Large intestine (tissue), 3 donors: ENCODE results near the gene VARS2. TPM values are rescaled to one million over a fixed set of nuclear protein-coding genes. Genes with fewer than 3 reads are reported as not detected.

Experiments
- DNase-seq, 2 donors: peaks; one replicate each; pipeline versions ENCODE4 v3.0.0 to v3.0.0-alpha.2; 2013
- H3K27ac ChIP-seq: one replicate; pipeline ENCODE4 v1.5.1; 2013; ENCODE audit warnings: low read length
- H3K27me3 ChIP-seq: 2 replicates; pipeline ENCODE4 v1.6.1; 2013; ENCODE audit warnings: low read length; ENCODE audit not compliant: control insufficient read depth, insufficient read depth
- H3K36me3 ChIP-seq: 2 replicates; pipeline ENCODE4 v1.6.1; 2013; ENCODE audit warnings: low read length; ENCODE audit not compliant: control insufficient read depth, insufficient read depth
- H3K4me1 ChIP-seq: one replicate; pipeline ENCODE4 v1.6.1; 2013; ENCODE audit warnings: low read length; ENCODE audit not compliant: control insufficient read depth, insufficient read depth
- H3K4me3 ChIP-seq: one replicate; pipeline ENCODE4 v1.5.1; 2013; ENCODE audit warnings: low read length
- H3K9me3 ChIP-seq: one replicate; pipeline ENCODE4 v1.6.1; 2013; ENCODE audit warnings: mild to moderate bottlenecking, low read depth, low read length, moderate library complexity; ENCODE audit not compliant: control insufficient read depth
- WGBS: methylation state at CpG from one replicate; pipeline ENCODE4 v1.1.5; 2013; ENCODE audit warnings: low lambda C conversion rate; ENCODE audit not compliant: insufficient coverage; 5-methylcytosine and 5-hydroxymethylcytosine counted together
- polyA plus RNA-seq: library from polyadenylated mRNA; unstranded; fragments of 120-200 nt; gene quantifications from one replicate; pipeline ENCODE4 v1.2.1, GENCODE V29; 2013

VARS2 gene
- polyA plus RNA-seq, 1 donor = 43.5 TPM

DNA sequence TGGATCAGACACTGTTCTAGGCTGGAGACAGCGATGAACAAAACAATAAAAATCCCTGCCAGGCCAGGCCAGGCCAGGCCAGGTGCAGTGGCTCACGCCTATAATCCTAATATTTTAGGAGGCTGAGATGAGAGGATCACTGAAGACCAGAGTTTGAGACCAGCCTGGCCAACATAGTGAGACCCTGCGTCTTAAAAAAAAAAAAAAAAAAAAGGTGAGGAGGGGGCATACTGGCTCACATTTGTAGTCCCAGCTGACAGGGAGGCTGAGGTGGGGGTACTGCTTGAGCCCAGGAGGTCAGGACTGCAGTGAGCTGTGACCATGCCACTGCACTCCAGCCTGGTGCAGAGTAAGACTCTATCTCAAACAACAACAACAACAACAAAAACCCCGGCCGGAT, 31.2 kb downstream of the VARS2 start:
- Histone ChIP-seq H3K36me3 (no peaks in the 10 kb centered on the region), H3K4me3 (no peak overlapping the region), H3K27ac (no peak overlapping the region), H3K27me3 (peaks cover 14% of the 10 kb centered on the region), H3K4me1 (peaks cover 13% of the 10 kb centered on the region), H3K9me3 (no peaks in the 10 kb centered on the region)
- no CpG with 5 or more reads among the region's 5 CpGs for WGBS
- DNase-seq = no peak

GRCh38 chr6:30947231-30947630, 33.2 kb downstream of the VARS2 start:
- Histone ChIP-seq H3K4me1 (peaks cover 9% of the 10 kb centered on the region), H3K27ac (no peak overlapping the region)

DNA sequence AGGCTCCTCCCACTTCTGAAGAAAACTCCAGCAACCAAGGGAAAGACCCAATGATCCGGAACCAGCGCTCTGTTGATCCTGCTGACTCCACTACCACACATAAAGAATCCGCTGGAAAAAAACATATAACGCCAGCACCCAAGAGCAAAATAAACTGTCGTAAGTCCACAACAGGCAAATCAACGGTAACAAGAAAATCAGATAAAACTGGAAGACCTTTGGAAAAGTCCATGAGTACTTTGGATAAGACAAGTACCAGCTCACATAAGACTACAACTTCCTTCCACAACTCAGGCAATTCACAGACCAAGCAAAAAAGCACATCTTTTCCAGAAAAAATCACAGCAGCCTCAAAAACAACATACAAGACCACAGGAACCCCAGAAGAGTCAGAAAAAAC, 34.8 kb downstream of the VARS2 start:
- WGBS = no CpG with 5 or more reads among the region's 6 CpGs
- H3K4me3 ChIP-seq = no peak overlapping the region
- H3K4me1 ChIP-seq = no peaks in the 10 kb centered on the region
- H3K27me3 ChIP-seq = peaks cover 26% of the 10 kb centered on the region
- no peak overlapping the region for H3K27ac ChIP-seq
- peak; percentile 33 to 62 for DNase-seq
- no peaks in the 10 kb centered on the region for H3K36me3 ChIP-seq
- no peaks in the 10 kb centered on the region for H3K9me3 ChIP-seq

More at GRCh38 chr6:30947231-30947630, 33.2 kb downstream of the VARS2 start:
- peaks cover 22% of the 10 kb centered on the region for H3K27me3 ChIP-seq
- WGBS = 40% methylated on average over 1 of the region's 4 CpGs
- H3K4me3 ChIP-seq = no peak overlapping the region
- DNase-seq = no peak
- no peaks in the 10 kb centered on the region for H3K36me3 ChIP-seq
- no peaks in the 10 kb centered on the region for H3K9me3 ChIP-seq

GRCh38 chr6:30951907-30952469, 38.0 kb downstream of the VARS2 start:
- Histone ChIP-seq H3K9me3 (no peaks in the 10 kb centered on the region), H3K36me3 (no peaks in the 10 kb centered on the region), H3K27ac (no peak overlapping the region), H3K4me1 (peaks cover 11% of the 10 kb centered on the region), H3K4me3 (no peak overlapping the region), H3K27me3 (peaks cover 39% of the 10 kb centered on the region)
- WGBS = no CpG with 5 or more reads among the region's 5 CpGs
- DNase-seq = no peak

- 100% methylated on average over 1 of the region's 9 CpGs for WGBS
- Histone ChIP-seq H3K27ac (no peak overlapping the region), H3K27me3 (peaks cover 39% of the 10 kb centered on the region), H3K4me1 (peaks cover 11% of the 10 kb centered on the region), H3K36me3 (no peaks in the 10 kb centered on the region), H3K9me3 (no peaks in the 10 kb centered on the region), H3K4me3 (peak overlapping the region; percentile 52)
- peak in 1 of 2 donors; percentile 16 for DNase-seq
Measured at GRCh38 chr6:30954631-30955366, 40.8 kb downstream of the VARS2 start.

DNA sequence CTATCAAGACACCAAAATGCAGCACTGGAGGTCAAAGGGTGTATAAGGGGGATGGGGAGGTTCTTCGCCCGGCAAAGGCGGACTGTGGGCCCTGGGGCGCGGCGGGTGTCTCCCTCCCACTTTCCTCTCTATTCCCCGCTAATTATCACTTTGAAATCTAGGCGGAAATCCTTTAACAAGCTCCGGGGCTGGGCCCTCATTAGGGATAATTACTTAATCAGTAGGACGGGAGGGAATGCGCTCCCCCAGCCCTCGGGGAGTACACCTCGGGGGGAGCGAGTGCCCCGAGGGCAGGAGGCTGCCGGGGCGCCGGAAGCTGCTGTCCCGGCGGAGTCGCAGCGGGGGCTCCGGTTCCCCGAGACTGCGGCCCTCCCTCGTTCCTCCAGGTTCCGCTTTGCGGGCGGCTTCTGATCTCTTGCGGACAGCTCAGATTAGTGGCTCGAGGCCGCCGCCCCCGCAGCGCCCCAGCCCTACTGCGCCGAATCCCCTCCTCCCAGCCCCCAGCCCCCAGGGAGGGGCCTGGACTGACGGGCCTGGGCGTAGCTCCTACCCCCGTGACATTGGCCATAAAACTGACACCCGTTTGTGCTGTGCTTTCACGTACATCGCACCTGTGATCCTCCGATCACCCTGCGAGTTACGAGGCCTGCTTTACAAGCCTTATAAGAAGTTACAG, 41.5 kb downstream of the VARS2 start:
- H3K9me3 ChIP-seq = no peaks in the 10 kb centered on the region
- H3K4me3 ChIP-seq = peak overlapping the region; percentile 52
- DNase-seq = peak; percentile 75 to 91
- no peaks in the 10 kb centered on the region for H3K36me3 ChIP-seq
- H3K27ac ChIP-seq = no peak overlapping the region
- H3K27me3 ChIP-seq = peaks cover 42% of the 10 kb centered on the region
- WGBS = no CpG with 5 or more reads among the region's 46 CpGs
- peaks cover 11% of the 10 kb centered on the region for H3K4me1 ChIP-seq

- H3K36me3 ChIP-seq = no peaks in the 10 kb centered on the region
- H3K4me3 ChIP-seq = no peak overlapping the region
- no peak overlapping the region for H3K27ac ChIP-seq
- no peak for DNase-seq
- H3K9me3 ChIP-seq = no peaks in the 10 kb centered on the region
- H3K4me1 ChIP-seq = peaks cover 11% of the 10 kb centered on the region
- 80% methylated on average over 1 of the region's 2 CpGs for WGBS
- H3K27me3 ChIP-seq = peaks cover 39% of the 10 kb centered on the region
Measured at GRCh38 chr6:30957716-30958115, 43.7 kb downstream of the VARS2 start.

DNA sequence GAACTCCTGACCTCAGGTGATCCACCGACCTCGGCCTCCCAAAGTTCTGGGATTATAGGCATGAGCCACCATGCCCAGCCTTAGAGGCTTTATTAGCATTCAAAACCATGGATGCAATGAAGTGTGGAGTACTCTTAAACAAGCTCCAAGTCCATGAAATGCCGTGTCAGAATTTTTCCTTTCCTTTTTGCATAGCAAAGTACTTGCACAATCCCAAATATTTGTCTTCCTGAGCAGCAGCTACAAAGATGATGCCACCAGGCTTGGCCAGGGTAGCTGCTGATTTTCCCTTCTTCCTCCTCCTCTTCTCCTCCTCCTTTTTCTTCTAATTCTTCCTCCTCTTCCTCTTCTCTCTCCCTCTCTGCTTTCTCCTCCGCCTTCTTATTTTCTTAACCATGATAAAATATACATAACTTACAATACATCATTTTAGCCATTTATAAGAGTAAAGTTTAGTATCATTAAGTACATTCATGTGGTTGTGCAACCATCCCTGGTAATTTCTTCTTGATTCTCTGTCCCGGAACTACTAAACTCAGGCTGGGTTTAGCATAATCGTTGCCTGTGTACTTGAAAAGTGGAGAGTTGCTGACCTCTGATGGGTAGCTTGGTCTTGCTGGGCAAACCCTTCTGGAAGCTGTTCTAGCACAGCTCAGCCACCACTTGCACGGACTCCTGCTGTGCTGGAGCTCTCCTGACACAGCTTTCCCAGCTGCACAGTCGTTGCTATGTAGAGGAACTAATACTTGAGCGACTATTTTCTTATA, 47.1 kb downstream of the VARS2 start:
- peaks cover 4% of the 10 kb centered on the region for H3K4me1 ChIP-seq
- H3K36me3 ChIP-seq = no peaks in the 10 kb centered on the region
- H3K27ac ChIP-seq = no peak overlapping the region
- peaks cover 31% of the 10 kb centered on the region for H3K27me3 ChIP-seq
- WGBS = 89% methylated on average over 1 of the region's 9 CpGs
- no peaks in the 10 kb centered on the region for H3K9me3 ChIP-seq
- no peak overlapping the region for H3K4me3 ChIP-seq
- no peak for DNase-seq

DNA sequence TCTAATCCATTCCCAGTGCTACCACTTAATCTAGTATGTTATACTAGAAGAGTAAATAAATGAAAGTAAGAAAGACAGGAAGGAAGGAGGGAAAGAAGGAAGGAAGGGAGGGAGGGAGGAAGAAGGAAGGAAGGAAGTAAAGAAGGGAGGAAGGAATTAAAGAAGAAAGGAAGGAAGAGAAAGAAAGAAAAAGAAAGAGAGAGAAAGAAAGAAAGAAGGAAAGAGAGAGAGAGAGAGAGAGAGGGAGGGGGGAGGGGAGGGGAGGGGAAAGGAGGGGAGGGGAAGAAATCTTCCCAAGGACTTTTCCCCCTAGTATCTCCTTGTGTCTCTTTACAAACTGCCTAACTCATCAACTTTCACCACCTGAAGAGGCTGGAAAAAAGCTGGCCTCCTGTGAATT, 48.7 kb downstream of the VARS2 start:
- Histone ChIP-seq H3K4me3 (no peak overlapping the region), H3K4me1 (no peaks in the 10 kb centered on the region), H3K9me3 (no peaks in the 10 kb centered on the region), H3K36me3 (no peaks in the 10 kb centered on the region), H3K27ac (no peak overlapping the region), H3K27me3 (peaks cover 25% of the 10 kb centered on the region)
- DNase-seq = no peak

GRCh38 chr6:30963641-30964040, 49.6 kb downstream of the VARS2 start:
- peaks cover 22% of the 10 kb centered on the region for H3K27me3 ChIP-seq
- no peak overlapping the region for H3K27ac ChIP-seq
- no peaks in the 10 kb centered on the region for H3K9me3 ChIP-seq
- H3K4me3 ChIP-seq = no peak overlapping the region
- no CpG with 5 or more reads among the region's 6 CpGs for WGBS
- H3K4me1 ChIP-seq = no peaks in the 10 kb centered on the region
- DNase-seq = no peak
- H3K36me3 ChIP-seq = no peaks in the 10 kb centered on the region
